Right lobe of liver (tissue), 6 donors: ENCODE results near the gene ATRNL1. TPM values are rescaled to one million over a fixed set of nuclear protein-coding genes. Genes with fewer than 3 reads are reported as not detected.

Source experiments
- ATAC-seq, 4 donors: fragments of 200-7000 bp; cut with Tn5 transposase; one replicate each; pipeline ENCODE4 v1.9.1; 2020; ENCODE audit warnings: mild to moderate bottlenecking in 4 of 4, moderate library complexity in 4 of 4
- DNase-seq, 3 donors: peaks; one replicate each; pipeline ENCODE4 v3.0.0-alpha.2; 2020
- H3K27ac ChIP-seq, 3 donors: fragments of 200-600 bp; one replicate each; pipeline ENCODE4 v1.8.0; 2022
- H3K27me3 ChIP-seq, 2 donors: fragments of 200-600 bp; one replicate each; pipeline ENCODE4 v1.8.0; 2022
- H3K36me3 ChIP-seq, 4 donors: fragments of 200-600 bp; sonication (generic) in 1 of 4; one replicate each; pipeline versions ENCODE4 v1.5.1 to v1.8.0; 2017 to 2022; ENCODE audit warnings: control low read depth in 1 of 4
- H3K4me1 ChIP-seq, 4 donors: fragments of 200-600 bp; sonication (generic) in 1 of 4; one replicate each; pipeline versions ENCODE4 v1.5.1 to v1.8.0; 2017 to 2022; ENCODE audit warnings: control low read depth in 1 of 4
- H3K4me3 ChIP-seq, 3 donors: fragments of 200-600 bp; one replicate each; pipeline ENCODE4 v1.8.0; 2022
- H3K9me3 ChIP-seq, 4 donors: fragments of 200-600 bp; sonication (generic) in 1 of 4; one replicate each; pipeline versions ENCODE4 v1.5.1 to v1.8.0; 2017 to 2022; ENCODE audit warnings: control low read depth in 1 of 4
- POLR2A ChIP-seq: fragments of 450-650 bp; IDR thresholded peaks from one replicate; pipeline ENCODE4 v1.6.1; 2017; ENCODE audit warnings: antibody characterized with exemption, mild to moderate bottlenecking
- WGBS: methylation state at CpG from one replicate; pipeline ENCODE4 v1.1.6; 2018; ENCODE audit warnings: low coverage, low lambda C conversion rate; ENCODE audit not compliant: insufficient coverage; ENCODE audit errors: missing lambda C conversion rate; 5-methylcytosine and 5-hydroxymethylcytosine counted together
- intact Hi-C, 2 donors: fragments of 100-400 bp; cut with DNase I; formaldehyde crosslinking; loops; one replicate each; pipeline versions ENCODE4 v1.11.2 to v1.14.1; 2022
- total RNA-seq, 6 experiments: library from RNA; depleted of rRNA in 2 of 6; stranded (reverse); fragments of >200 nt in 2 of 6; fragmentation: NEBNext Ultra II Directional in 3 of 6; extraction: Animal tissue kit (Norgen Biotek cat#: 25700) in 3 of 6; gene quantifications; one replicate each; pipeline versions ENCODE4 v1.1.0 to v1.2.4, GENCODE V29; 2016 to 2023
- TF ChIP-seq, protein P1 (sequence below), 4 donors: fragments of 200-600 bp in 3 of 4; fragments of 450-650 bp in 1 of 4; IDR thresholded peaks; one replicate each; pipeline versions ENCODE4 v1.5.1 to v1.8.0; 2016 to 2022; ENCODE audit warnings: antibody characterized with exemption in 4 of 4, mild to moderate bottlenecking in 2 of 4
- donor health status: DM: no; HTN: yes; CAD: no.
- donor health status: DM: no; HTN: no; CAD: no.
- donor health status: DM: no; HTN: no; CAD: no.
- donor health status: DM: no; HTN: yes; CAD: no.
- donor health status: DM: no; HTN: yes; CAD: no.

Gene ATRNL1
- total RNA-seq, 6 experiments from 2014 or later: 0.81 to 5.3 (median 2.6) TPM

DNA sequence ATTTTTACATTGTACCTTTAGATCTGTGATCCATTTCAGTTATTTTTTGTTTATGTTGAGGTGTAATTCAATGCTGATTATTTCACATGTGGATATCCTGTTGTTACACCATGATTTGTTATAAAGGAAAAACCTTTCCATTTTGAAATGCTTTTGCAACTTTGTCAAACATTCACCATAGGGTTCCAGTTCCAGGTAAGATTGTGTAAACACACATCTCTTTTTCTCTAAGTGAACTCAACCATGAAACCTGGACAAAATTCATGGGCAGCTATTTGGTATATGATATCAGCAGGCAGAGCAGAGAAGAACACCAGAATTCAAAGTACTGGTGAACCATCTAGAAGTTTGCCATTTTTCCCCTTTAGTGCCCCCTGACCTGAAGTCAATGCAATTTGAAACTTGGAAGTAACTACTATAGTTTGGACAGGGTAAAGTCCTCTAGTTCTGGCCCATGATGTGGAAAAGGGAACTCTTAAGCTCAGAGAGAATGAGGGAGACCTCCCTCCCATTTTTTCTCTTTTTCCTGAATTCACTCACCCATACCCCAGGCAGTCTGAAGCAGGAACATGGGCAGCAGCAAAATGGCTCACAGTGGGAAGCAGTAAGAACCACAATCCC is 446.1 kb downstream of the ATRNL1 start:
- TF ChIP-seq POLR2A: no peak
- TF ChIP-seq, protein P1, sequence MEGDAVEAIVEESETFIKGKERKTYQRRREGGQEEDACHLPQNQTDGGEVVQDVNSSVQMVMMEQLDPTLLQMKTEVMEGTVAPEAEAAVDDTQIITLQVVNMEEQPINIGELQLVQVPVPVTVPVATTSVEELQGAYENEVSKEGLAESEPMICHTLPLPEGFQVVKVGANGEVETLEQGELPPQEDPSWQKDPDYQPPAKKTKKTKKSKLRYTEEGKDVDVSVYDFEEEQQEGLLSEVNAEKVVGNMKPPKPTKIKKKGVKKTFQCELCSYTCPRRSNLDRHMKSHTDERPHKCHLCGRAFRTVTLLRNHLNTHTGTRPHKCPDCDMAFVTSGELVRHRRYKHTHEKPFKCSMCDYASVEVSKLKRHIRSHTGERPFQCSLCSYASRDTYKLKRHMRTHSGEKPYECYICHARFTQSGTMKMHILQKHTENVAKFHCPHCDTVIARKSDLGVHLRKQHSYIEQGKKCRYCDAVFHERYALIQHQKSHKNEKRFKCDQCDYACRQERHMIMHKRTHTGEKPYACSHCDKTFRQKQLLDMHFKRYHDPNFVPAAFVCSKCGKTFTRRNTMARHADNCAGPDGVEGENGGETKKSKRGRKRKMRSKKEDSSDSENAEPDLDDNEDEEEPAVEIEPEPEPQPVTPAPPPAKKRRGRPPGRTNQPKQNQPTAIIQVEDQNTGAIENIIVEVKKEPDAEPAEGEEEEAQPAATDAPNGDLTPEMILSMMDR (IDR thresholded peaks at IDR 0.05): no peak
- no peaks in the 10 kb centered on the region for H3K36me3 ChIP-seq
- H3K4me1 ChIP-seq: peaks cover 0 to 6% (median 0%) of the 10 kb centered on the region in 4 donors
- H3K27me3 ChIP-seq: no peaks in the 10 kb centered on the region
- peak overlapping the region in 1 of 3 donors; percentile 13 for H3K27ac ChIP-seq
- H3K4me3 ChIP-seq: no peak overlapping the region
- no peak for DNase-seq
- ATAC-seq: peak in 2 of 4 donors; percentile 71 to 77
- no peaks in the 10 kb centered on the region for H3K9me3 ChIP-seq
- intact Hi-C loops: no loop called here

DNA sequence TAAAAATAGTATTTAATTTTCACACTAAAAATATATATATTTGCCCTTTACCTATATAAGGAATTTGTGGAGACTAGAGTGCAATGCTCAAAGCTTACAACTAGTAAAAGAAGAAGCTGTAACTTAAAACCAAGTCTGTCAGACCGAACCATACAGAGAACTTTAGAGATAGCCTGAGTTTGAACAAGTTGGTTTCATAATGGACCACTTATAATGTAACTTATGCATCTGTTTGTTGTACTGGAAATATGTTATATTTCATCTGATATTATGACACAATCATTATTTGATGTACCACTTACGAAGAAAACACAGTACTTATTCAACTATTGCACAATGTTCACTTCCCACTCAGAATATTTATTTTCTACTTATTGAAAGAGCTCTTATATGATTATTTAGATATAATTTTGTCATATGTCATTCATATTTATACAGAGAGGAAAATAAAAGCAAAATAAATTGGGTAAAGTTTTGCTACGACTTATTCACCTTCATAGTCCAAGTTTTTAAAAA is 462.8 kb downstream of the ATRNL1 start:
- intact Hi-C loops: no loop called here
- no peak for TF ChIP-seq POLR2A
- TF ChIP-seq, protein P1 (IDR thresholded peaks at IDR 0.05): no peak
- WGBS: 45% methylated on average over 3 of the region's 3 CpGs
- no peaks in the 10 kb centered on the region for H3K4me1 ChIP-seq
- no peaks in the 10 kb centered on the region for H3K36me3 ChIP-seq
- DNase-seq (no peak), ATAC-seq (no peak)
- no peak overlapping the region for H3K27ac ChIP-seq
- H3K27me3 ChIP-seq: no peaks in the 10 kb centered on the region
- no peak overlapping the region for H3K4me3 ChIP-seq
- no peaks in the 10 kb centered on the region for H3K9me3 ChIP-seq

DNA sequence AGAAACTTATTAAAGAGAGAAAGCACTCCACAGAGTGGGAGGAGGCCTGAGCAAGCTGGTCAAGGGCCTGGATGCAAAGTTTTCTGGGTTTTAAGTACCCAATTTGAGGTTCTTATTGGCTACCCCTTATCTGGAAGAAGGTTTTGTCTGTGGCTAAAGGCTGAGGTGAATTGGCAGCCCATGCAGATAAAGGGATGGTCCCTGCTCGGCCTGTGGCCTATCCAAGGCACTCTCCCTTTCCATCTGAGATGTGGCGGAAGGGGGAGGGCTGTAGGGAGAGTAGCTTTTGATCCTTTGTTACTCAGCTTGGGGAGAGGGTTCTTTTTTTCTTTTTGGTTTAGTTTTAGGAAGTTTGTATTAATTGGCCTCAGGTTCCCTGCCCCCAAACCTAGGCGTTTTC is 465.1 kb downstream of the ATRNL1 start:
- TF ChIP-seq, protein P1 (IDR thresholded peaks at IDR 0.05): no peak
- no peak for TF ChIP-seq POLR2A
- Histone ChIP-seq H3K27ac (no peak overlapping the region), H3K4me1 (no peaks in the 10 kb centered on the region), H3K36me3 (no peaks in the 10 kb centered on the region), H3K4me3 (no peak overlapping the region), H3K9me3 (no peaks in the 10 kb centered on the region), H3K27me3 (no peaks in the 10 kb centered on the region)
- WGBS: 30% methylated on average over 1 of the region's 3 CpGs
- DNase-seq: no peak
- intact Hi-C loops: no loop called here
- no peak for ATAC-seq

DNA sequence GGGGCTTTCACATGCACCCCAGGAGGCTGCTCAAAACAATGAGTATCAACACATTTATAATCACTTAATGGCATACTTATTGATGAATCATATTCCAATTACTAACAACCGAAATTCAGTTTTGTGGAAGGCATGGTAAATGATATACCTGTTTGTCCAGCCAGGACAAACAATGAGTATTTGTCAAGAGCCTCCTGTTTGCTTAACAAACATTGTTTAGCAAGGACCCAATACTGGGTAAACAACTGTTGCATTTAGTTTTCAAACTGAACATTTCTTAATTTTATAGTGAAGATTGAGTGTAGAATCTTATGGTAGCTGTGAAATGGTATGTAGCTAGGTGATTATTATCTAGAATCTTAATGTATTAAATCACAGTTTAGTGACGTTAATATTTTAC is 473.7 kb downstream of the ATRNL1 start:
- DNase-seq (no peak), ATAC-seq (peak; percentile 30 to 94 (median 62))
- Histone ChIP-seq H3K9me3 (no peaks in the 10 kb centered on the region), H3K4me1 (peaks cover 0 to 17% (median 0%) of the 10 kb centered on the region in 4 donors), H3K27ac (no peak overlapping the region), H3K36me3 (no peaks in the 10 kb centered on the region), H3K4me3 (no peak overlapping the region), H3K27me3 (no peaks in the 10 kb centered on the region)
- WGBS: 30% methylated on average over 2 of the region's 2 CpGs
- intact Hi-C loops: no loop called here
- TF ChIP-seq POLR2A: no peak
- TF ChIP-seq, protein P1 (IDR thresholded peaks at IDR 0.05): no peak
